HEK293 (cell line): Measurements from ENCODE around the gene PIEZO1.

Experiments used
- FEZF1 ChIP-seq: fragments of 450-650 bp; formaldehyde crosslinking; IDR thresholded peaks from 2 replicates; pipeline ENCODE4 v1.5.1; 2016; ENCODE audit warnings: missing biosample characterization, missing genetic modification characterization
- INSM2 ChIP-seq: fragments of 450-650 bp; formaldehyde crosslinking; IDR thresholded peaks from 2 replicates; pipeline ENCODE4 v1.5.1; 2016; ENCODE audit warnings: missing biosample characterization, missing genetic modification characterization
- KLF17 ChIP-seq: fragments of 450-650 bp; formaldehyde crosslinking; IDR thresholded peaks from 2 replicates; pipeline ENCODE4 v1.5.1; 2016; ENCODE audit warnings: missing biosample characterization, missing genetic modification characterization
- OVOL3 ChIP-seq: fragments of 450-650 bp; formaldehyde crosslinking; IDR thresholded peaks from 2 replicates; pipeline ENCODE4 v1.5.1; 2016; ENCODE audit warnings: missing biosample characterization, missing genetic modification characterization
- SP2 ChIP-seq: fragments of 450-650 bp; formaldehyde crosslinking; IDR thresholded peaks from 2 replicates; pipeline ENCODE4 v1.5.1; 2016; ENCODE audit warnings: missing biosample characterization, missing genetic modification characterization
- ZBTB20 ChIP-seq: fragments of 450-650 bp; formaldehyde crosslinking; IDR thresholded peaks from 2 replicates; pipeline ENCODE4 v1.5.1; 2016; ENCODE audit warnings: missing biosample characterization, missing genetic modification characterization
- ZBTB26 ChIP-seq: fragments of 450-650 bp; formaldehyde crosslinking; optimal IDR thresholded peaks from 2 replicates; pipeline ENCODE3; 2016; ENCODE audit warnings: missing biosample characterization, mild to moderate bottlenecking, missing genetic modification characterization
- ZBTB48 ChIP-seq: fragments of 450-650 bp; formaldehyde crosslinking; IDR thresholded peaks from 2 replicates; pipeline ENCODE4 v1.5.1; 2016; ENCODE audit warnings: missing biosample characterization, missing genetic modification characterization
- ZBTB49 ChIP-seq: fragments of 450-650 bp; formaldehyde crosslinking; IDR thresholded peaks from 2 replicates; pipeline ENCODE4 v1.5.1; 2016; ENCODE audit warnings: missing biosample characterization, missing genetic modification characterization, low read depth
- ZBTB6 ChIP-seq: fragments of 450-650 bp; formaldehyde crosslinking; IDR thresholded peaks from 2 replicates; pipeline ENCODE4 v1.5.1; 2017; ENCODE audit warnings: missing biosample characterization, missing genetic modification characterization
- ZNF148 ChIP-seq: fragments of 450-650 bp; formaldehyde crosslinking; IDR thresholded peaks from 2 replicates; pipeline ENCODE4 v1.5.0; 2017; ENCODE audit warnings: missing biosample characterization, missing genetic modification characterization, borderline replicate concordance
- ZNF18 ChIP-seq: fragments of 450-650 bp; formaldehyde crosslinking; IDR thresholded peaks from 2 replicates; pipeline ENCODE4 v1.5.1; 2016; ENCODE audit warnings: missing biosample characterization, missing genetic modification characterization
- ZNF211 ChIP-seq: fragments of 450-650 bp; formaldehyde crosslinking; IDR thresholded peaks from 2 replicates; pipeline ENCODE4 v1.5.1; 2016; ENCODE audit warnings: low read depth, missing biosample characterization, missing genetic modification characterization
- ZNF24 ChIP-seq: fragments of 450-650 bp; formaldehyde crosslinking; IDR thresholded peaks from 2 replicates; pipeline ENCODE4 v1.5.1; 2016; ENCODE audit warnings: missing biosample characterization, missing genetic modification characterization
- ZNF302 ChIP-seq: fragments of 450-650 bp; formaldehyde crosslinking; IDR thresholded peaks from 2 replicates; pipeline ENCODE4 v1.5.1; 2016; ENCODE audit warnings: missing biosample characterization, missing genetic modification characterization, low read depth
- ZNF366 ChIP-seq: fragments of 450-650 bp; formaldehyde crosslinking; conservative IDR thresholded peaks from 2 replicates; pipeline ENCODE4 v1.5.1; 2016; ENCODE audit warnings: missing biosample characterization, missing genetic modification characterization
- ZNF473 ChIP-seq: fragments of 450-650 bp; formaldehyde crosslinking; IDR thresholded peaks from 2 replicates; pipeline ENCODE4 v1.5.1; 2017; ENCODE audit warnings: missing biosample characterization, missing genetic modification characterization
- ZNF48 ChIP-seq: fragments of 450-650 bp; formaldehyde crosslinking; IDR thresholded peaks from 2 replicates; pipeline ENCODE4 v1.5.1; 2016; ENCODE audit warnings: missing biosample characterization, missing genetic modification characterization
- ZNF488 ChIP-seq: fragments of 450-650 bp; formaldehyde crosslinking; IDR thresholded peaks from 2 replicates; pipeline ENCODE4 v1.5.1; 2016; ENCODE audit warnings: missing biosample characterization, missing genetic modification characterization
- ZNF530 ChIP-seq: fragments of 450-650 bp; formaldehyde crosslinking; IDR thresholded peaks from 2 replicates; pipeline ENCODE4 v1.5.1; 2016; ENCODE audit warnings: low read depth, missing biosample characterization, missing genetic modification characterization
- ZNF561 ChIP-seq: fragments of 450-650 bp; IDR thresholded peaks from 2 replicates; pipeline ENCODE4 v1.5.1; 2018; ENCODE audit warnings: missing biosample characterization, missing genetic modification characterization, borderline replicate concordance
- ZNF658 ChIP-seq: fragments of 450-650 bp; formaldehyde crosslinking; IDR thresholded peaks from 2 replicates; pipeline ENCODE4; 2016; ENCODE audit warnings: missing biosample characterization, missing genetic modification characterization
- ZNF701 ChIP-seq: fragments of 450-650 bp; formaldehyde crosslinking; IDR thresholded peaks from 2 replicates; pipeline ENCODE4 v1.5.1; 2016; ENCODE audit warnings: missing biosample characterization, missing genetic modification characterization
- ZSCAN4 ChIP-seq: fragments of 450-650 bp; formaldehyde crosslinking; IDR thresholded peaks from 2 replicates; pipeline ENCODE4 v1.5.1; 2017; ENCODE audit warnings: missing biosample characterization, missing genetic modification characterization

Gene PIEZO1

GRCh38 chr16:88706229-88706964 is 78.6 kb downstream of the PIEZO1 start, which contains the start of the genes CTU2 and RNF166 (continued):
- TF ChIP-seq KLF17 (tag by site-specific recombination) (no peak), OVOL3 (tag by site-specific recombination) (no peak), ZNF701 (tag by site-specific recombination) (no peak), ZBTB49 (tag by site-specific recombination) (no peak), ZBTB20 (tag by site-specific recombination) (peak; percentile 35), ZNF302 (tag by site-specific recombination) (no peak), ZNF211 (tag by site-specific recombination) (no peak), ZNF18 (tag by site-specific recombination) (no peak), INSM2 (tag by site-specific recombination) (no peak), ZNF530 (tag by site-specific recombination) (no peak), ZNF148 (tag by site-specific recombination) (no peak), ZNF473 (tag by site-specific recombination) (no peak), ZBTB6 (tag by site-specific recombination) (no peak), FEZF1 (tag by site-specific recombination) (no peak), ZNF24 (tag by site-specific recombination) (no peak), SP2 (tag by site-specific recombination) (no peak), ZNF366 (no peak), ZBTB26 (tag by site-specific recombination) (peak; percentile 72), ZNF48 (tag by site-specific recombination) (no peak), ZNF488 (no peak), ZNF561 (tag by site-specific recombination) (peak; percentile 52; the same call in 1 of the 2 replicates), ZSCAN4 (tag by site-specific recombination) (no peak), ZNF658 (tag by site-specific recombination) (no peak), ZBTB48 (tag by site-specific recombination) (no peak)
